A549 (cell line): ENCODE data around the gene MVP. TPM values are rescaled to one million over a fixed set of nuclear protein-coding genes. Genes with fewer than 3 reads are reported as not detected.

Experiments
- ATAC-seq, 2 experiments: fragments of 200-7000 bp in 1 of 2; fragments of >200 bp in 1 of 2; cut with Nextera tagmentation in 1 of 2; cut with Tn5 transposase in 1 of 2; 3 replicates each; pipeline versions ENCODE4 v1.8.0 to v1.9.1; 2018 to 2020; ENCODE audit warnings: mild to moderate bottlenecking in 1 of 2, moderate library complexity in 1 of 2
- CTCF ChIA-PET: fragments of 300-600 bp; sonication (Branson Sonifier 250); formaldehyde crosslinking; extraction: SDS; loops from one replicate; lab custom pipeline; 2021; ENCODE audit warnings: antibody characterized with exemption, inconsistent platforms; lab: Yijun Ruan, JAX
- POLR2A ChIA-PET: fragments of 350-600 bp; formaldehyde crosslinking; extraction: SDS; loops from one replicate; lab custom pipeline; 2021; ENCODE audit warnings: antibody characterized with exemption, inconsistent platforms; lab: Yijun Ruan, JAX
- DNase-seq, 2 experiments: peaks; one replicate each; pipeline versions ENCODE4 v3.0.0 to v3.0.0-alpha.2; 2011 to 2016; ENCODE audit warnings: low read depth in 1 of 2, low spot score in 1 of 2
- FAIRE-seq: peaks from 2 replicates; lab custom pipeline; 2011; peaks lifted over from hg19 to GRCh38; lab: Jason Lieb, UNC
- H3K27ac ChIP-seq, 2 experiments: fragments of >200 bp; sonication (Bioruptor Twin); formaldehyde crosslinking; 3 replicates each; pipeline ENCODE4 v1.5.1; 2016 to 2017
- H3K4me1 ChIP-seq: fragments of >200 bp; sonication (Bioruptor Twin); formaldehyde crosslinking; 3 replicates; pipeline ENCODE4 v1.6.1; 2016
- H3K4me2 ChIP-seq: fragments of >200 bp; sonication (Bioruptor Twin); formaldehyde crosslinking; 3 replicates; pipeline ENCODE4 v1.6.1; 2016
- H3K4me3 ChIP-seq: fragments of >200 bp; sonication (Bioruptor Twin); formaldehyde crosslinking; 3 replicates; pipeline ENCODE4 v1.5.1; 2016
- H3K9me3 ChIP-seq: fragments of >200 bp; sonication (Bioruptor Twin); formaldehyde crosslinking; 3 replicates; pipeline ENCODE4 v1.6.1; 2016
- CBX2 ChIP-seq: fragments of 200-600 bp; sonication (generic); IDR thresholded peaks from 2 replicates; pipeline ENCODE4 v1.6.1; 2016; ENCODE audit warnings: low read depth, mild to moderate bottlenecking, borderline replicate concordance
- CHD4 ChIP-seq: fragments of 200-600 bp; sonication (generic); IDR thresholded peaks from 2 replicates; pipeline ENCODE4 v1.6.1; 2016; ENCODE audit warnings: antibody characterized with exemption, mild to moderate bottlenecking, borderline replicate concordance
- CTCF ChIP-seq: fragments of >200 bp; sonication (Bioruptor Twin); formaldehyde crosslinking; IDR thresholded peaks from 3 replicates; pipeline ENCODE4 v1.5.1; 2016
- EHMT2 ChIP-seq: fragments of 200-600 bp; sonication (generic); IDR thresholded peaks from 2 replicates; pipeline ENCODE4 v1.6.1; 2016; ENCODE audit warnings: antibody characterized with exemption, low read depth, mild to moderate bottlenecking, moderate library complexity
- EP300 ChIP-seq, 2 experiments: fragments of >200 bp; sonication (Bioruptor Twin); formaldehyde crosslinking; IDR thresholded peaks; 2 replicates in 1 of 2; 3 replicates in 1 of 2; pipeline ENCODE4 v1.6.1; 2016 to 2017
- ESRRA ChIP-seq: fragments of 150-350 bp; IDR thresholded peaks from 2 replicates; pipeline ENCODE4 v1.6.1; 2014; ENCODE audit warnings: mild to moderate bottlenecking, low read length, borderline replicate concordance
- FOXS1 ChIP-seq: fragments of 250-450 bp; sonication (Bioruptor Pico); IDR thresholded peaks from 2 replicates; pipeline ENCODE4 v1.5.0; 2020; ENCODE audit warnings: mild to moderate bottlenecking, moderate library complexity
- HEYL ChIP-seq: fragments of 250-450 bp; sonication (Bioruptor Pico); IDR thresholded peaks from 2 replicates; pipeline ENCODE4 v1.8.0; 2021; ENCODE audit warnings: mild to moderate bottlenecking, moderate library complexity
- HMGXB4 ChIP-seq: fragments of 250-450 bp; sonication (Bioruptor Pico); IDR thresholded peaks from 2 replicates; pipeline ENCODE4 v1.5.0; 2021; ENCODE audit warnings: mild to moderate bottlenecking, moderate library complexity, borderline replicate concordance
- HOXB13 ChIP-seq: fragments of 250-450 bp; sonication (Bioruptor Pico); IDR thresholded peaks from 2 replicates; pipeline ENCODE4 v1.5.0; 2020; ENCODE audit warnings: low read depth, mild to moderate bottlenecking, moderate library complexity
- KDM1A ChIP-seq: fragments of 200-600 bp; sonication (generic); IDR thresholded peaks from 2 replicates; pipeline ENCODE4 v1.6.1; 2016; ENCODE audit warnings: low read depth, mild to moderate bottlenecking
- MAFK ChIP-seq: fragments of 450-650 bp; IDR thresholded peaks from 2 replicates; pipeline ENCODE4 v1.6.1; 2014; ENCODE audit not compliant: partially characterized antibody
- MAZ ChIP-seq: fragments of 150-350 bp; IDR thresholded peaks from 2 replicates; pipeline ENCODE4 v1.6.1; 2014; ENCODE audit warnings: antibody characterized with exemption, low read depth, low read length, borderline replicate concordance
- MYC ChIP-seq: IDR thresholded peaks from 2 replicates; pipeline ENCODE4 v1.6.1; 2012; ENCODE audit warnings: mild to moderate bottlenecking, inconsistent platforms, low read length, improper control_type of control experiment, borderline replicate concordance
- NFE2L2 ChIP-seq: fragments of 150-350 bp; conservative IDR thresholded peaks from 2 replicates; pipeline ENCODE4 v1.6.1; 2014; ENCODE audit warnings: low read length
- POLR2AphosphoS2 ChIP-seq: conservative IDR thresholded peaks from 2 replicates; pipeline ENCODE4 v1.6.1; 2012; ENCODE audit warnings: low read length, improper control_type of control experiment, inconsistent platforms
- RNF2 ChIP-seq: fragments of 200-600 bp; sonication (generic); IDR thresholded peaks from 2 replicates; pipeline ENCODE4 v1.6.1; 2016; ENCODE audit warnings: low read depth, mild to moderate bottlenecking, antibody characterized with exemption, moderate library complexity, borderline replicate concordance
- TP53 ChIP-seq: fragments of 250-450 bp; sonication (Bioruptor Pico); IDR thresholded peaks from 2 replicates; pipeline ENCODE4 v1.5.0; 2021; ENCODE audit warnings: mild to moderate bottlenecking, moderate library complexity
- ZNF302 ChIP-seq: fragments of 250-450 bp; sonication (Bioruptor Pico); IDR thresholded peaks from 2 replicates; pipeline ENCODE4 v1.9.0; 2021; ENCODE audit warnings: inconsistent platforms, mild to moderate bottlenecking, moderate library complexity
- ZSCAN20 ChIP-seq: fragments of 250-450 bp; sonication (Bioruptor Pico); IDR thresholded peaks from 2 replicates; pipeline ENCODE4 v1.8.0; 2022; ENCODE audit warnings: mild to moderate bottlenecking, moderate library complexity
- WGBS: methylation state at CpG from one replicate; pipeline ENCODE4 v1.1.6; 2017; ENCODE audit errors: missing lambda C conversion rate; 5-methylcytosine and 5-hydroxymethylcytosine counted together
- polyA plus RNA-seq, 4 experiments: library from polyadenylated mRNA; depleted of rRNA in 3 of 4; stranded (reverse); fragments of >200 nt; fragmentation: RNase III in 1 of 4; extraction: RNeasy Plus Mini Kit Qiagen cat#74134 plus additional on column Dnase treatment in 1 of 4; gene quantifications; 2 replicates in 3 of 4; 3 replicates in 1 of 4; pipeline ENCODE4 v1.2.3, GENCODE V29; 2011 to 2017
- TF ChIP-seq, protein P1 (sequence below): IDR thresholded peaks from 2 replicates; pipeline ENCODE4 v1.6.1; 2012
- TF ChIP-seq, protein P2 (sequence below): fragments of 150-350 bp; IDR thresholded peaks from 2 replicates; pipeline ENCODE4 v1.6.1; 2014; ENCODE audit warnings: low read depth, mild to moderate bottlenecking, low read length
- TF ChIP-seq, protein P3 (sequence below): IDR thresholded peaks from 2 replicates; pipeline ENCODE4 v1.6.1; 2012; ENCODE audit warnings: low read depth, borderline replicate concordance

The MVP gene
- polyA plus RNA-seq, 2 of the 4 experiments (the other 2 are of a cell fraction) = 73.3 to 106 TPM

DNA sequence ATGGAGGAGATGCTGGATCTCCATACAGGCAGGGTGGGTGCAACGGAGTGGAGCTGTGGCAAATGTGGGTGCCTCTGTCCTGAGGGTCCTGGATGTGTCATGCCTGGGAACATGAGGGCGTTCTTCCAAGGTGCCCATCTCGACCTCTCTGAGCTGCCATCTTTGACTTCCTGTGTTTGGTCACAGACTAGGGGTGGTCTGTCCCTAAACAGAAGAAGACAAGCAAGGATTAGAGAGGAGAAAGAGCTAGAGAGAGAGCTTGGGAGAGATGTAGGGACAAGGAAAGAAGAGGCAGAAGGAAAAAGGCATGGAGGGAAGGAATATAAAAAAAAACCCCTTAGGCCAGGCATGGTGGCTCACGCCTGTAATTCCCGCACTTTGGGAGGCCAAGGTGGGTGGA lies 45.5 kb upstream of the MVP start (continued):
- TF ChIP-seq CTCF = no peak
- TF ChIP-seq POLR2AphosphoS2 = no peak
- no peak for TF ChIP-seq ZSCAN20 (CRISPR knock-in tag)
- TF ChIP-seq MAFK = no peak
- TF ChIP-seq ZNF302 (CRISPR knock-in tag) = no peak
- no peak for TF ChIP-seq CHD4
- TF ChIP-seq CBX2 = no peak
- TF ChIP-seq MYC = no peak
- TF ChIP-seq, all 56 proteins: peak for 0

- TF ChIP-seq MAZ (no peak), TP53 (no peak), NFE2L2 (no peak), FOXS1 (CRISPR knock-in tag) (no peak), MAFK (no peak), HEYL (CRISPR knock-in tag) (no peak), RNF2 (no peak), HMGXB4 (CRISPR knock-in tag) (no peak), HOXB13 (no peak), ESRRA (no peak), EHMT2 (no peak), KDM1A (no peak), EP300 (IDR thresholded peaks at IDR 0.05) (no peak)
- TF ChIP-seq, protein P1, sequence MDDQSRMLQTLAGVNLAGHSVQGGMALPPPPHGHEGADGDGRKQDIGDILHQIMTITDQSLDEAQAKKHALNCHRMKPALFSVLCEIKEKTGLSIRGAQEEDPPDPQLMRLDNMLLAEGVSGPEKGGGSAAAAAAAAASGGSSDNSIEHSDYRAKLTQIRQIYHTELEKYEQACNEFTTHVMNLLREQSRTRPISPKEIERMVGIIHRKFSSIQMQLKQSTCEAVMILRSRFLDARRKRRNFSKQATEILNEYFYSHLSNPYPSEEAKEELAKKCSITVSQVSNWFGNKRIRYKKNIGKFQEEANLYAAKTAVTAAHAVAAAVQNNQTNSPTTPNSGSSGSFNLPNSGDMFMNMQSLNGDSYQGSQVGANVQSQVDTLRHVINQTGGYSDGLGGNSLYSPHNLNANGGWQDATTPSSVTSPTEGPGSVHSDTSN = no peak
- TF ChIP-seq, protein P2, sequence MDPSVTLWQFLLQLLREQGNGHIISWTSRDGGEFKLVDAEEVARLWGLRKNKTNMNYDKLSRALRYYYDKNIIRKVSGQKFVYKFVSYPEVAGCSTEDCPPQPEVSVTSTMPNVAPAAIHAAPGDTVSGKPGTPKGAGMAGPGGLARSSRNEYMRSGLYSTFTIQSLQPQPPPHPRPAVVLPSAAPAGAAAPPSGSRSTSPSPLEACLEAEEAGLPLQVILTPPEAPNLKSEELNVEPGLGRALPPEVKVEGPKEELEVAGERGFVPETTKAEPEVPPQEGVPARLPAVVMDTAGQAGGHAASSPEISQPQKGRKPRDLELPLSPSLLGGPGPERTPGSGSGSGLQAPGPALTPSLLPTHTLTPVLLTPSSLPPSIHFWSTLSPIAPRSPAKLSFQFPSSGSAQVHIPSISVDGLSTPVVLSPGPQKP = no peak
- TF ChIP-seq, protein P3, sequence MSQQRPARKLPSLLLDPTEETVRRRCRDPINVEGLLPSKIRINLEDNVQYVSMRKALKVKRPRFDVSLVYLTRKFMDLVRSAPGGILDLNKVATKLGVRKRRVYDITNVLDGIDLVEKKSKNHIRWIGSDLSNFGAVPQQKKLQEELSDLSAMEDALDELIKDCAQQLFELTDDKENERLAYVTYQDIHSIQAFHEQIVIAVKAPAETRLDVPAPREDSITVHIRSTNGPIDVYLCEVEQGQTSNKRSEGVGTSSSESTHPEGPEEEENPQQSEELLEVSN = no peak
- TF ChIP-seq, all 56 proteins: peak for 0
- Histone ChIP-seq H3K9me3 (no peaks in the 10 kb centered on the region), H3K4me3 (no peak overlapping the region), H3K27ac (no peak overlapping the region), H3K4me2 (no peak overlapping the region), H3K4me1 (peaks cover 10% of the 10 kb centered on the region; the same call in 2 of the 3 replicates)
- DNase-seq (no peak), ATAC-seq (no peak), FAIRE-seq (no peak)
- WGBS = 58% methylated on average over 4 of the region's 4 CpGs
- ChIA-PET POLR2A (no interaction called here), CTCF (interaction anchor here (1.5 to 2.0 kb wide), 2 partner anchors 14 to 75 kb away, joined by 3 to 4 read pairs; no protein-coding TSS in a partner anchor)
These were observed 44.4 kb upstream of the MVP start for GRCh38 chr16:29775742-29776408.
